Liver (tissue), 9 donors: ENCODE measurements around the gene CBX8. TPM values are rescaled to one million over a fixed set of nuclear protein-coding genes. Genes with fewer than 3 reads are reported as not detected.

ENCODE experiments used
- DNase-seq: peaks from one replicate; pipeline ENCODE4 v3.0.0-alpha.2; 2017; ENCODE audit warnings: low spot score
- H3K27ac ChIP-seq, 2 donors: one replicate each; pipeline ENCODE4 v1.7.0; 2013; ENCODE audit warnings: inconsistent platforms in 2 of 2, low read length in 2 of 2, control low read depth in 1 of 2, low read depth in 1 of 2, mild to moderate bottlenecking in 1 of 2
- H3K27me3 ChIP-seq, 4 donors: one replicate each; pipeline versions ENCODE4 v1.6.1 to v1.7.0; 2013; ENCODE audit warnings: low read length in 3 of 4, inconsistent platforms in 1 of 4, mild to moderate bottlenecking in 1 of 4, moderate library complexity in 1 of 4; ENCODE audit not compliant: control insufficient read depth in 4 of 4, insufficient read depth in 4 of 4
- H3K36me3 ChIP-seq, 4 donors: one replicate each; pipeline versions ENCODE4 v1.6.1 to v1.7.0; 2013; ENCODE audit warnings: low read length in 3 of 4, mild to moderate bottlenecking in 3 of 4, low read depth in 1 of 4, moderate library complexity in 1 of 4; ENCODE audit not compliant: control insufficient read depth in 4 of 4, insufficient read depth in 3 of 4
- H3K4me1 ChIP-seq, 4 donors: one replicate each; pipeline versions ENCODE4 v1.6.1 to v1.7.0; 2013; ENCODE audit warnings: low read length in 3 of 4, mild to moderate bottlenecking in 3 of 4, moderate library complexity in 1 of 4; ENCODE audit not compliant: control insufficient read depth in 4 of 4, insufficient read depth in 4 of 4
- H3K4me3 ChIP-seq, 3 donors: one replicate each; pipeline versions ENCODE4 v1.6.1 to v1.7.0; 2013; ENCODE audit warnings: low read length in 3 of 3, control low read depth in 1 of 3, low read depth in 1 of 3, mild to moderate bottlenecking in 1 of 3
- H3K9ac ChIP-seq, 2 donors: one replicate each; pipeline ENCODE4 v1.7.0; 2013; ENCODE audit warnings: low read length in 2 of 2, mild to moderate bottlenecking in 2 of 2, moderate library complexity in 2 of 2, control low read depth in 1 of 2, low read depth in 1 of 2
- H3K9me3 ChIP-seq, 4 donors: one replicate each; pipeline versions ENCODE4 v1.6.1 to v1.7.0; 2013; ENCODE audit warnings: low read length in 3 of 4; ENCODE audit not compliant: control insufficient read depth in 4 of 4
- ATF3 ChIP-seq: IDR thresholded peaks from 2 replicates; pipeline ENCODE4 v1.6.1; 2016; ENCODE audit warnings: antibody characterized with exemption
- EGR1 ChIP-seq, 2 donors: IDR thresholded peaks; 2 replicates each; pipeline ENCODE4 v1.6.1; 2016 to 2018; ENCODE audit warnings: antibody characterized with exemption in 2 of 2, low read depth in 2 of 2
- FOXA1 ChIP-seq: IDR thresholded peaks from 2 replicates; pipeline ENCODE4 v1.6.1; 2016; ENCODE audit warnings: antibody characterized with exemption
- FOXA2 ChIP-seq: IDR thresholded peaks from 2 replicates; pipeline ENCODE4 v1.6.1; 2016; ENCODE audit warnings: antibody characterized with exemption
- GABPA ChIP-seq, 2 donors: IDR thresholded peaks in 1 of 2; conservative IDR thresholded peaks in 1 of 2; 2 replicates each; pipeline ENCODE4 v1.6.1; 2016; ENCODE audit warnings: antibody characterized with exemption in 2 of 2, mild to moderate bottlenecking in 1 of 2, moderate library complexity in 1 of 2
- HNF4A ChIP-seq, 2 donors: conservative IDR thresholded peaks; 2 replicates each; pipeline ENCODE4 v1.6.1; 2016; ENCODE audit warnings: antibody characterized with exemption in 2 of 2, mild to moderate bottlenecking in 2 of 2
- HNF4G ChIP-seq: IDR thresholded peaks from 2 replicates; pipeline ENCODE4 v1.6.1; 2016; ENCODE audit warnings: antibody characterized with exemption
- JUND ChIP-seq, 2 donors: IDR thresholded peaks; 2 replicates each; pipeline ENCODE4 v1.6.1; 2016; ENCODE audit warnings: antibody characterized with exemption in 2 of 2
- NR2F2 ChIP-seq: IDR thresholded peaks from 2 replicates; pipeline ENCODE4 v1.6.1; 2016; ENCODE audit warnings: antibody characterized with exemption
- RAD21 ChIP-seq, 2 donors: IDR thresholded peaks; 2 replicates each; pipeline ENCODE4 v1.6.1; 2016; ENCODE audit warnings: antibody characterized with exemption in 2 of 2, mild to moderate bottlenecking in 2 of 2
- RXRA ChIP-seq, 2 donors: IDR thresholded peaks; 2 replicates each; pipeline ENCODE4 v1.6.1; 2017 to 2018; ENCODE audit warnings: antibody characterized with exemption in 2 of 2, mild to moderate bottlenecking in 1 of 2
- SP1 ChIP-seq: IDR thresholded peaks from 2 replicates; pipeline ENCODE4 v1.6.1; 2018; ENCODE audit warnings: antibody characterized with exemption, mild to moderate bottlenecking
- TAF1 ChIP-seq: conservative IDR thresholded peaks from 2 replicates; pipeline ENCODE4 v1.6.1; 2016; ENCODE audit warnings: antibody characterized with exemption, mild to moderate bottlenecking
- YY1 ChIP-seq: IDR thresholded peaks from 2 replicates; pipeline ENCODE4 v1.6.1; 2016; ENCODE audit warnings: antibody characterized with exemption, mild to moderate bottlenecking
- ZBTB33 ChIP-seq: IDR thresholded peaks from 2 replicates; pipeline ENCODE4 v1.6.1; 2016; ENCODE audit warnings: antibody characterized with exemption
- WGBS: extraction: QIAGEN DNeasy Blood & Tissue Kit; methylation state at CpG from one replicate; pipeline ENCODE4 v1.1.7; 2013; 5-methylcytosine and 5-hydroxymethylcytosine counted together
- polyA plus RNA-seq, 2 donors: library from polyadenylated mRNA; stranded (reverse) in 1 of 2; unstranded in 1 of 2; fragments of 200-250 nt in 1 of 2; fragments of >200 nt in 1 of 2; fragmentation: Nextera tagmentation in 1 of 2; extraction: Ambion mirVana in 1 of 2; gene quantifications; one replicate each; pipeline versions ENCODE4 v1.2.1 to v1.2.3, GENCODE V29; 2013 to 2015
- total RNA-seq, 2 donors: library from RNA; depleted of rRNA; stranded (reverse); fragments of >200 nt; gene quantifications; one replicate each; pipeline ENCODE4 v1.2.3, GENCODE V29; 2014
- TF ChIP-seq, protein P1 (sequence below): fragments of 150-350 bp; IDR thresholded peaks from 2 replicates; pipeline ENCODE4 v1.5.1; 2017; ENCODE audit warnings: improper control_type of control experiment, low read depth, low read length; ENCODE audit not compliant: missing input control
- TF ChIP-seq, protein P2 (sequence below): IDR thresholded peaks from 2 replicates; pipeline ENCODE4 v1.6.1; 2016; ENCODE audit warnings: antibody characterized with exemption
- TF ChIP-seq, protein P3 (sequence below): IDR thresholded peaks from 2 replicates; pipeline ENCODE4 v1.6.1; 2016; ENCODE audit warnings: antibody characterized with exemption, mild to moderate bottlenecking
- donor health status: healthy.
- donor health status: healthy.
- donor health status: healthy.
- donor health status: healthy.
- donor health status: healthy.

The CBX8 gene
- total and polyA plus RNA-seq, 4 donors, result 0.75 to 2.7 (median 1.9) TPM

DNA sequence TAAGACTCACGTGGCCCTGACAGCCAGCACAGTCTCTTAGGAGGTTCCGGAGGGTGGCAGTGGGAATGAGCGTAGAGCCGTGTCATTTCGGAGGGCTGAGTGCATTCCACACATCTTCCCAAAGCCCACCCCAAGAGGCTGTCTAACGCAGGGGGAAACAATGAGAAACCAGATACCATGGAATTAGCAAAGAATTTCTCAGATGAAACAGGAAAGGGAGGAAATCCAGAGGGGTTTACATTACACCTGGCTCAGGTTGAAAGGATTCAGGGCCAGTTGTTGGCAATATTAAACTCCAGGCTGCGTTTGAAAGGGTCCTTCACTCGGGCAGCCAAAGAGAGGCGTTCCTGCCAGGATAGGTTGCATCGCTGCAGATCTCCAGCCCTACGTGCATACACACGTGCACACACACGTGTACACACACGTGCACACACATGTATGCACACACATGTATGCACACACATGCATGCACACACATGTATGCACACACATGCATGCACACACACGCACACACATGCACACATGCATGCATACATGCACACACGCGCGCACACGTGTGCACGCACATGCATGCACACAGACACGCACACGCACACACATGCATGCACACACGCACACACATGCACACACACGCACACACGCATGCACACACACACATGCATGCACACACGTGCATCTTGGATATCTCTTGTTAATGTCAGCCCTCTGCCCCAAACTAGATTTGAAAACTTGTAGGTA lies 30.1 kb upstream of the CBX8 start:
- Histone ChIP-seq H3K4me3 (no peak overlapping the region), H3K4me1 (peaks cover 6 to 14% (median 10%) of the 10 kb centered on the region in 4 donors), H3K9me3 (no peaks in the 10 kb centered on the region), H3K27ac (no peak overlapping the region), H3K36me3 (no peaks in the 10 kb centered on the region), H3K27me3 (no peaks in the 10 kb centered on the region), H3K9ac (no peak overlapping the region)
- WGBS, result 90% methylated on average over 26 of the region's 26 CpGs
- no peak for DNase-seq
- TF ChIP-seq ZBTB33 (no peak), EGR1 (IDR thresholded peaks at IDR 0.05; ENCODE audit: low read depth in 2 of 2) (no peak), GABPA (IDR thresholded peaks at IDR 0.05 in 1 of 2, conservative IDR thresholded peaks at IDR 0.05 in 1 of 2) (no peak), HNF4G (no peak), RXRA (IDR thresholded peaks at IDR 0.05) (no peak), FOXA2 (no peak), HNF4A (conservative IDR thresholded peaks at IDR 0.05) (no peak), RAD21 (IDR thresholded peaks at IDR 0.05) (no peak), FOXA1 (no peak), TAF1 (no peak), SP1 (no peak), ATF3 (no peak), JUND (IDR thresholded peaks at IDR 0.05) (no peak), NR2F2 (no peak), YY1 (no peak)
- TF ChIP-seq, protein P1, sequence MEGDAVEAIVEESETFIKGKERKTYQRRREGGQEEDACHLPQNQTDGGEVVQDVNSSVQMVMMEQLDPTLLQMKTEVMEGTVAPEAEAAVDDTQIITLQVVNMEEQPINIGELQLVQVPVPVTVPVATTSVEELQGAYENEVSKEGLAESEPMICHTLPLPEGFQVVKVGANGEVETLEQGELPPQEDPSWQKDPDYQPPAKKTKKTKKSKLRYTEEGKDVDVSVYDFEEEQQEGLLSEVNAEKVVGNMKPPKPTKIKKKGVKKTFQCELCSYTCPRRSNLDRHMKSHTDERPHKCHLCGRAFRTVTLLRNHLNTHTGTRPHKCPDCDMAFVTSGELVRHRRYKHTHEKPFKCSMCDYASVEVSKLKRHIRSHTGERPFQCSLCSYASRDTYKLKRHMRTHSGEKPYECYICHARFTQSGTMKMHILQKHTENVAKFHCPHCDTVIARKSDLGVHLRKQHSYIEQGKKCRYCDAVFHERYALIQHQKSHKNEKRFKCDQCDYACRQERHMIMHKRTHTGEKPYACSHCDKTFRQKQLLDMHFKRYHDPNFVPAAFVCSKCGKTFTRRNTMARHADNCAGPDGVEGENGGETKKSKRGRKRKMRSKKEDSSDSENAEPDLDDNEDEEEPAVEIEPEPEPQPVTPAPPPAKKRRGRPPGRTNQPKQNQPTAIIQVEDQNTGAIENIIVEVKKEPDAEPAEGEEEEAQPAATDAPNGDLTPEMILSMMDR, result no peak
- TF ChIP-seq, protein P2, sequence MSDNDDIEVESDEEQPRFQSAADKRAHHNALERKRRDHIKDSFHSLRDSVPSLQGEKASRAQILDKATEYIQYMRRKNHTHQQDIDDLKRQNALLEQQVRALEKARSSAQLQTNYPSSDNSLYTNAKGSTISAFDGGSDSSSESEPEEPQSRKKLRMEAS, result no peak
- TF ChIP-seq, protein P3, sequence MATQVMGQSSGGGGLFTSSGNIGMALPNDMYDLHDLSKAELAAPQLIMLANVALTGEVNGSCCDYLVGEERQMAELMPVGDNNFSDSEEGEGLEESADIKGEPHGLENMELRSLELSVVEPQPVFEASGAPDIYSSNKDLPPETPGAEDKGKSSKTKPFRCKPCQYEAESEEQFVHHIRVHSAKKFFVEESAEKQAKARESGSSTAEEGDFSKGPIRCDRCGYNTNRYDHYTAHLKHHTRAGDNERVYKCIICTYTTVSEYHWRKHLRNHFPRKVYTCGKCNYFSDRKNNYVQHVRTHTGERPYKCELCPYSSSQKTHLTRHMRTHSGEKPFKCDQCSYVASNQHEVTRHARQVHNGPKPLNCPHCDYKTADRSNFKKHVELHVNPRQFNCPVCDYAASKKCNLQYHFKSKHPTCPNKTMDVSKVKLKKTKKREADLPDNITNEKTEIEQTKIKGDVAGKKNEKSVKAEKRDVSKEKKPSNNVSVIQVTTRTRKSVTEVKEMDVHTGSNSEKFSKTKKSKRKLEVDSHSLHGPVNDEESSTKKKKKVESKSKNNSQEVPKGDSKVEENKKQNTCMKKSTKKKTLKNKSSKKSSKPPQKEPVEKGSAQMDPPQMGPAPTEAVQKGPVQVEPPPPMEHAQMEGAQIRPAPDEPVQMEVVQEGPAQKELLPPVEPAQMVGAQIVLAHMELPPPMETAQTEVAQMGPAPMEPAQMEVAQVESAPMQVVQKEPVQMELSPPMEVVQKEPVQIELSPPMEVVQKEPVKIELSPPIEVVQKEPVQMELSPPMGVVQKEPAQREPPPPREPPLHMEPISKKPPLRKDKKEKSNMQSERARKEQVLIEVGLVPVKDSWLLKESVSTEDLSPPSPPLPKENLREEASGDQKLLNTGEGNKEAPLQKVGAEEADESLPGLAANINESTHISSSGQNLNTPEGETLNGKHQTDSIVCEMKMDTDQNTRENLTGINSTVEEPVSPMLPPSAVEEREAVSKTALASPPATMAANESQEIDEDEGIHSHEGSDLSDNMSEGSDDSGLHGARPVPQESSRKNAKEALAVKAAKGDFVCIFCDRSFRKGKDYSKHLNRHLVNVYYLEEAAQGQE, result no peak
